ENCODE measurements around the gene WFDC12.

DNA sequence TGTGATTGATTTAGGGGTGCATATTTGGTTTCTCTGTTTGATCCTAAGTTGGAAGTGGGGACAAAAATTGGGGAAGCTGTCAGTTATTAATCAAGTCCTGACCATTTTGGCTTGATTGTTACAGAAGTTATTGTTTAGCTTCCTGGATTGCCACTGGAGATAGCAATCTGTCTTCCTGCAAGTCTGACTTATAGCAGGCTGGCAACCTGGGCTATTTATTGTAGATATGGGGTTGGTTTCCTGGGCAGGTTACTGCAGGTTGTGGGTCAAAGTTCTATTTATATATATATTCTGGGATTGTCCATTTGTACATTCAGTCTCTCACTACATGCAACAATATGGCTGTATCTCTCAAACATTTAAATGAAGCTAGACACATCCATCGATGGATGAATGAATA is 41.1 kb downstream of the WFDC12 start:
- TF ChIP-seq POLR2A (IDR thresholded peaks at IDR 0.05): no peak
- TF ChIP-seq, protein P1, sequence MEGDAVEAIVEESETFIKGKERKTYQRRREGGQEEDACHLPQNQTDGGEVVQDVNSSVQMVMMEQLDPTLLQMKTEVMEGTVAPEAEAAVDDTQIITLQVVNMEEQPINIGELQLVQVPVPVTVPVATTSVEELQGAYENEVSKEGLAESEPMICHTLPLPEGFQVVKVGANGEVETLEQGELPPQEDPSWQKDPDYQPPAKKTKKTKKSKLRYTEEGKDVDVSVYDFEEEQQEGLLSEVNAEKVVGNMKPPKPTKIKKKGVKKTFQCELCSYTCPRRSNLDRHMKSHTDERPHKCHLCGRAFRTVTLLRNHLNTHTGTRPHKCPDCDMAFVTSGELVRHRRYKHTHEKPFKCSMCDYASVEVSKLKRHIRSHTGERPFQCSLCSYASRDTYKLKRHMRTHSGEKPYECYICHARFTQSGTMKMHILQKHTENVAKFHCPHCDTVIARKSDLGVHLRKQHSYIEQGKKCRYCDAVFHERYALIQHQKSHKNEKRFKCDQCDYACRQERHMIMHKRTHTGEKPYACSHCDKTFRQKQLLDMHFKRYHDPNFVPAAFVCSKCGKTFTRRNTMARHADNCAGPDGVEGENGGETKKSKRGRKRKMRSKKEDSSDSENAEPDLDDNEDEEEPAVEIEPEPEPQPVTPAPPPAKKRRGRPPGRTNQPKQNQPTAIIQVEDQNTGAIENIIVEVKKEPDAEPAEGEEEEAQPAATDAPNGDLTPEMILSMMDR (IDR thresholded peaks at IDR 0.05): no peak
